Stomach (tissue), 4 donors: ENCODE results near the gene LAMB4.

Source experiments
- POLR2A ChIP-seq, 4 donors: fragments of 450-650 bp; IDR thresholded peaks; one replicate each; pipeline ENCODE4 v1.6.1; 2016; ENCODE audit warnings: antibody characterized with exemption in 4 of 4, control low read depth in 2 of 4, mild to moderate bottlenecking in 1 of 4, moderate library complexity in 1 of 4
- POLR2AphosphoS5 ChIP-seq, 3 donors: sonication (generic); formaldehyde crosslinking; IDR thresholded peaks; one replicate each; pipeline ENCODE4 v1.6.1; 2016; ENCODE audit warnings: antibody characterized with exemption in 3 of 3
- TF ChIP-seq, protein P1 (sequence below), 7 experiments: fragments of 450-650 bp in 4 of 7; fragments of 200-600 bp in 3 of 7; sonication (generic) in 3 of 7; IDR thresholded peaks; one replicate each; pipeline ENCODE4 v1.5.1; 2016 to 2019; ENCODE audit warnings: antibody characterized with exemption in 7 of 7, control low read depth in 2 of 7, mild to moderate bottlenecking in 1 of 7

DNA sequence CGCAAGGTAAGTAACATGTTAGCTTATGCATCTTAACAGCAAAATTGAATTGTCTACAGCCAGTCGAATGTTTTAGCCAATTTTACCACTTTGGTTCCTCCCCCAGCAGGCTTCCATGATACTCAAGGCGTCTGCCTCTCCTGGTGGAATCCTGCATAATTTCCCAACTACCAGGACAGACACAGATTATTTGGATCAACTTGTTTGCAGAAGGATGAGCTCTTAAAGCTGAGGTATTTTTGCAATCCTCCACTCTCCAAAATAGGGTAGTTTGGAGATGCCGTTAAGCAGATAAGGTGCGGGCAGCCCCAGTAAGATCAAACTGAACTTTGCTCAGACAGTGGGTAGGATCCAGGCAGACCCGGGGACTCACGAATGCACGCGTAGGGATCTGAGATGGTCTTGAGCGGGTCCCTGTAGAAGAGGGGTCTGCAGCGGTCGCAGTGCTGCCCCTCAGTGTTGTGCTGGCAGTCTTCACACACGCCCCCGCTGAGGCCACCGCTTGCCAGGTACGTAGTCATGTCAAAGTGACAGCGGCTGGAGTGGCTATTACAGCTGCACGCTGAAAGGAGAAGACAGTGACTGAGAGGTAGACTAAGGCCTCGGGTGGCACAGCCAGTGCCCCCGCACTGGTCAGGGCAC lies 27.4 kb downstream of the LAMB4 start:
- TF ChIP-seq, protein P1, sequence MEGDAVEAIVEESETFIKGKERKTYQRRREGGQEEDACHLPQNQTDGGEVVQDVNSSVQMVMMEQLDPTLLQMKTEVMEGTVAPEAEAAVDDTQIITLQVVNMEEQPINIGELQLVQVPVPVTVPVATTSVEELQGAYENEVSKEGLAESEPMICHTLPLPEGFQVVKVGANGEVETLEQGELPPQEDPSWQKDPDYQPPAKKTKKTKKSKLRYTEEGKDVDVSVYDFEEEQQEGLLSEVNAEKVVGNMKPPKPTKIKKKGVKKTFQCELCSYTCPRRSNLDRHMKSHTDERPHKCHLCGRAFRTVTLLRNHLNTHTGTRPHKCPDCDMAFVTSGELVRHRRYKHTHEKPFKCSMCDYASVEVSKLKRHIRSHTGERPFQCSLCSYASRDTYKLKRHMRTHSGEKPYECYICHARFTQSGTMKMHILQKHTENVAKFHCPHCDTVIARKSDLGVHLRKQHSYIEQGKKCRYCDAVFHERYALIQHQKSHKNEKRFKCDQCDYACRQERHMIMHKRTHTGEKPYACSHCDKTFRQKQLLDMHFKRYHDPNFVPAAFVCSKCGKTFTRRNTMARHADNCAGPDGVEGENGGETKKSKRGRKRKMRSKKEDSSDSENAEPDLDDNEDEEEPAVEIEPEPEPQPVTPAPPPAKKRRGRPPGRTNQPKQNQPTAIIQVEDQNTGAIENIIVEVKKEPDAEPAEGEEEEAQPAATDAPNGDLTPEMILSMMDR (IDR thresholded peaks at IDR 0.05) = no peak
- TF ChIP-seq POLR2AphosphoS5 (IDR thresholded peaks at IDR 0.05) (no peak), POLR2A (IDR thresholded peaks at IDR 0.05) (no peak)
